GM23248 (cell line): ENCODE results near the gene TMC2. TPM values are rescaled to one million over a fixed set of nuclear protein-coding genes. Genes with fewer than 3 reads are reported as not detected.

Experiments used
- DNase-seq: peaks from one replicate; pipeline ENCODE4 v3.0.0-alpha.2; 2015
- H2AFZ ChIP-seq: fragments of 200-600 bp; sonication (generic); 2 replicates; pipeline ENCODE4 v1.6.1; 2016; ENCODE audit warnings: antibody characterized with exemption
- H3F3A ChIP-seq: fragments of 200-600 bp; sonication (generic); 2 replicates; pipeline ENCODE4 v1.6.1; 2016; ENCODE audit warnings: mild to moderate bottlenecking, antibody characterized with exemption, mixed run types; ENCODE audit not compliant: insufficient read depth
- H3K27ac ChIP-seq: fragments of 200-600 bp; sonication (generic); 2 replicates; pipeline ENCODE4 v1.5.1; 2016; ENCODE audit warnings: mild to moderate bottlenecking
- H3K27me3 ChIP-seq: fragments of 200-600 bp; sonication (generic); replicated peaks from 2 replicates; pipeline ENCODE4 v1.6.1; 2016; ENCODE audit warnings: mild to moderate bottlenecking; ENCODE audit not compliant: insufficient read depth
- H3K36me3 ChIP-seq: fragments of 200-600 bp; sonication (generic); 2 replicates; pipeline ENCODE4 v1.6.1; 2016; ENCODE audit warnings: low read depth, mild to moderate bottlenecking
- H3K4me1 ChIP-seq: fragments of 200-600 bp; sonication (generic); 2 replicates; pipeline ENCODE4 v1.6.1; 2016; ENCODE audit warnings: mild to moderate bottlenecking; ENCODE audit not compliant: insufficient read depth
- H3K4me2 ChIP-seq: fragments of 200-600 bp; sonication (generic); one replicate; pipeline ENCODE4 v1.6.1; 2016; ENCODE audit warnings: mild to moderate bottlenecking; ENCODE audit not compliant: unreplicated experiment
- H3K4me3 ChIP-seq: fragments of 200-600 bp; sonication (generic); 2 replicates; pipeline ENCODE4 v1.5.1; 2016; ENCODE audit warnings: mild to moderate bottlenecking
- H3K79me2 ChIP-seq: fragments of 200-600 bp; sonication (generic); 2 replicates; pipeline ENCODE4 v1.6.1; 2016; ENCODE audit warnings: mild to moderate bottlenecking; ENCODE audit not compliant: insufficient read depth
- H3K9ac ChIP-seq: fragments of 200-600 bp; sonication (generic); 2 replicates; pipeline ENCODE4 v1.6.1; 2016; ENCODE audit warnings: mild to moderate bottlenecking
- H3K9me2 ChIP-seq: fragments of 200-600 bp; sonication (generic); 2 replicates; pipeline ENCODE4 v1.6.1; 2016; ENCODE audit warnings: mixed run types, mild to moderate bottlenecking, moderate library complexity; ENCODE audit not compliant: insufficient read depth
- H3K9me3 ChIP-seq: fragments of 200-600 bp; sonication (generic); one replicate; pipeline ENCODE4 v1.6.1; 2017; ENCODE audit warnings: low read depth
- H4K20me1 ChIP-seq: fragments of 200-600 bp; sonication (generic); 2 replicates; pipeline ENCODE4 v1.6.0; 2016; ENCODE audit not compliant: insufficient read depth
- EZH2 ChIP-seq: fragments of 200-600 bp; sonication (generic); IDR thresholded peaks from 2 replicates; pipeline ENCODE4 v1.6.1; 2018; ENCODE audit warnings: antibody characterized with exemption, mild to moderate bottlenecking; ENCODE audit not compliant: insufficient read depth, poor library complexity, severe bottlenecking
- EZH2phosphoT487 ChIP-seq: fragments of 200-600 bp; sonication (generic); IDR thresholded peaks from 2 replicates; pipeline ENCODE4 v1.6.1; 2018; ENCODE audit warnings: antibody characterized with exemption, moderate library complexity, mild to moderate bottlenecking, low read depth; ENCODE audit not compliant: insufficient read depth
- WGBS, 2 experiments: methylation state at CpG; one replicate each; pipeline ENCODE4 v1.1.6; 2015 to 2017; ENCODE audit warnings: low lambda C conversion rate in 2 of 2, low coverage in 1 of 2; ENCODE audit errors: missing lambda C conversion rate in 2 of 2; 5-methylcytosine and 5-hydroxymethylcytosine counted together
- in situ Hi-C: fragments of 300-500 bp; cut with MboI; formaldehyde crosslinking; loops from 2 replicates; pipeline ENCODE4 v1.15.0; 2020
- polyA plus RNA-seq: library from polyadenylated mRNA; unstranded; fragments of >200 nt; fragmentation: Nextera tagmentation; extraction: Ambion mirVana; gene quantifications from 2 replicates; pipeline ENCODE4 v1.2.1, GENCODE V29; 2016
- total RNA-seq: library from RNA; depleted of rRNA; stranded (reverse); fragments of >200 nt; shearing (Covaris generic); gene quantifications from 2 replicates; pipeline ENCODE4 v1.2.3, GENCODE V29; 2014

TMC2 gene
- total and polyA plus RNA-seq, 2 experiments from 2014 or later = not detected

- no peaks in the 10 kb centered on the region for H3K36me3 ChIP-seq
- H3K79me2 ChIP-seq = no peaks in the 10 kb centered on the region
- peaks cover 18% of the 10 kb centered on the region for H3F3A ChIP-seq
- in situ Hi-C loops = no loop called here
- H3K9me3 ChIP-seq = no peaks in the 10 kb centered on the region
- 14 to 16% methylated on average over 9 of the region's 9 CpGs for WGBS, 2 experiments
- peak overlapping the region; percentile 38; the same call in 1 of the 2 replicates for H2AFZ ChIP-seq
- DNase-seq = peak; percentile 81
- no peak for TF ChIP-seq EZH2
- TF ChIP-seq EZH2phosphoT487 = no peak
- H3K4me3 ChIP-seq = no peak overlapping the region
- no peaks in the 10 kb centered on the region for H4K20me1 ChIP-seq
- H3K9ac ChIP-seq = no peak overlapping the region
- H3K27ac ChIP-seq = peak overlapping the region; percentile 32
- H3K4me1 ChIP-seq = 0 out of 2 replicates have a peak, but pooled peaks cover 8% of the 10 kb centered on the region
- peaks cover 25% of the 10 kb centered on the region; the same call in 1 of the 2 replicates for H3K27me3 ChIP-seq
- no peaks in the 10 kb centered on the region for H3K9me2 ChIP-seq
- H3K4me2 ChIP-seq = no peak overlapping the region
These were observed 90.6 kb downstream of the TMC2 start for GRCh38 chr20:2626853-2627541.

GRCh38 chr20:2631228-2631627 lies 94.9 kb downstream of the TMC2 start:
- H3K36me3 ChIP-seq = no peaks in the 10 kb centered on the region
- H3K27me3 ChIP-seq = peaks cover 5% of the 10 kb centered on the region; the same call in 1 of the 2 replicates
- no peak overlapping the region for H3K4me3 ChIP-seq
- TF ChIP-seq EZH2phosphoT487 (no peak), EZH2 (no peak)
- H4K20me1 ChIP-seq = no peaks in the 10 kb centered on the region
- no peaks in the 10 kb centered on the region for H3K9me3 ChIP-seq
- H3F3A ChIP-seq = peaks cover 14% of the 10 kb centered on the region
- in situ Hi-C loops = no loop called here
- no peak overlapping the region for H3K4me2 ChIP-seq
- H3K9ac ChIP-seq = no peak overlapping the region
- WGBS, 2 experiments = 0 to 8% methylated on average over 1 of the region's 1 CpG
- H2AFZ ChIP-seq = no peak overlapping the region
- DNase-seq = peak; percentile 5
- H3K27ac ChIP-seq = no peak overlapping the region
- H3K4me1 ChIP-seq = 0 out of 2 replicates have a peak, but pooled peaks cover 8% of the 10 kb centered on the region
- no peaks in the 10 kb centered on the region for H3K79me2 ChIP-seq
- no peaks in the 10 kb centered on the region for H3K9me2 ChIP-seq

GRCh38 chr20:2633381-2633780 lies 97.0 kb downstream of the TMC2 start:
- H3K27me3 ChIP-seq = peaks cover 5% of the 10 kb centered on the region; the same call in 1 of the 2 replicates
- no peaks in the 10 kb centered on the region for H3K36me3 ChIP-seq
- H3K4me2 ChIP-seq = no peak overlapping the region
- H3K79me2 ChIP-seq = no peaks in the 10 kb centered on the region
- in situ Hi-C loops = no loop called here
- TF ChIP-seq EZH2 (no peak), EZH2phosphoT487 (no peak)
- no peaks in the 10 kb centered on the region for H3K4me1 ChIP-seq
- H3K9me2 ChIP-seq = no peaks in the 10 kb centered on the region
- no peaks in the 10 kb centered on the region for H3F3A ChIP-seq
- no peak overlapping the region for H2AFZ ChIP-seq
- no peaks in the 10 kb centered on the region for H4K20me1 ChIP-seq
- H3K9me3 ChIP-seq = no peaks in the 10 kb centered on the region
- H3K9ac ChIP-seq = no peak overlapping the region
- H3K4me3 ChIP-seq = no peak overlapping the region
- 0 to 3% methylated on average over 1 of the region's 1 CpG for WGBS, 2 experiments
- no peak overlapping the region for H3K27ac ChIP-seq
- DNase-seq = no peak

GRCh38 chr20:2637246-2637645 lies 100.9 kb downstream of the TMC2 start:
- 45 to 47% methylated on average over 6 of the region's 6 CpGs for WGBS, 2 experiments
- Histone ChIP-seq H3K4me3 (no peak overlapping the region), H3K36me3 (no peaks in the 10 kb centered on the region), H3K4me1 (no peaks in the 10 kb centered on the region), H3K9me3 (no peaks in the 10 kb centered on the region), H3K9ac (no peak overlapping the region), H3K4me2 (no peak overlapping the region), H2AFZ (no peak overlapping the region), H3K27ac (no peak overlapping the region), H3F3A (no peaks in the 10 kb centered on the region), H3K27me3 (0 out of 2 replicates have a peak, but pooled peaks cover 3% of the 10 kb centered on the region), H3K9me2 (no peaks in the 10 kb centered on the region), H4K20me1 (no peaks in the 10 kb centered on the region), H3K79me2 (no peaks in the 10 kb centered on the region)
- DNase-seq = no peak
- in situ Hi-C loops = no loop called here
- no peak for TF ChIP-seq EZH2
- no peak for TF ChIP-seq EZH2phosphoT487
